8988T (cell line): ENCODE measurements around the gene FHOD3.

Experiments
- DNase-seq: peaks from one replicate; pipeline ENCODE4 v3.0.0; 2011

Gene FHOD3

DNA sequence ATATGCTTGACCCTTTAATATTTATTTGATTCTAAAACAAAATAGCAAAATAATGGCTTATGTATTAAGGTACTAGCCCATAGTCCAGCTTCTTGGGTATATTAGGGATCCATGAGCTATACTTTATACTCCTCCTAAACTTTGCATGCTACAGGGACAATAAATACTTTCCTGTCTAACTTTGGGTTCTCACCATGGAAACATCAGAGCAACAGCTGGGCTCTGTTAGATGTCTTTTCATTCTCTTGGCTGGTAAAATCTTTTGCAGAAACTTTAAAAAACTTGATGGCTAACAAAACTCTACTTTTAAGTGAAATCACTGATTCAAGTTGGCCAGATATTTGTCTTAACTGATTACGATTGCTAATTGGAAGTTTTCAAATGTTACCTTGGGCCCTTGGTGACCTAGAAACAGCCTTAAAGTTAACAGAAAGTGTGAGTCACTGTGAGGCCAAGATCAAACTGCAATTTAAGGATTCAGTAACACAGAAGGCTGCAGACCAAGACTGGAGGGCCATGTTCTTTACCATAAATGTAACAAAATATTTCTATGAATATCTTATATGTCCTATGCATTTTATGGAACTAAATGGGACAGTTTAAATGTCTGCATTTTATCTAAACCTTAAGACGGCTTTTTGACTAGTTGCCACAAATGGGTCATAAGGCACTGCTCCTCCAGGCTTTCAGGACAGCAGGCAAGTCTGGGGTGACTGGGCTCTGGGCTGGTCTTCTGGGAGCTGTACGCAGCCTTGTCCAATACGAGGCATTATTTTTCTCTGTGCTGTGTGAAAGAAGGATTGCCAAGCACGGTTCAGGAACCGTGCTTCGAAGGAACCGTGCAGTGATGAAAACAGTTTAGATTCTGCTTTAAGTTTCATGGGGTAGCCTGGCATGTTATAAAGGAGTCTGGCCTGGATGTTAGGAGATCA lies 342.8 kb downstream of the FHOD3 start:
- no peak for DNase-seq

DNA sequence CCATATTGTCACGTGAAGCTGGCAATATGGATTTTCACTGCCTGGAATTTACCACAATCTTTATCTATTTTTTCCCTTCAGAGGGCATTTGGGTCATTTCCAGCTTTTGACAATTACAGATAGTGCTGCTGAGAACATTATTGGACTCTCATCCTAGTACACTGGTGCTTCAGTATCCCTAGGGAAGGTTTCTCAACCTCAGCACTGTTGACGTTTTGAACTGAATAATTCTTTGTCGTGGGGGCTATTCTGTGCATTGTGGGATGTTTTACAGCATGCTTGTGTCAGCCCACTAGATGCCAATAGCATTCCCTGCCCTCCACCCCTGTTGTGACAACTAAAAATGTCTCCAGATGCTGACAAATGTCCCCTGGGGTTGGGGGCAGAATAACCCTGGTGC lies 345.5 kb downstream of the FHOD3 start:
- DNase-seq, result no peak

DNA sequence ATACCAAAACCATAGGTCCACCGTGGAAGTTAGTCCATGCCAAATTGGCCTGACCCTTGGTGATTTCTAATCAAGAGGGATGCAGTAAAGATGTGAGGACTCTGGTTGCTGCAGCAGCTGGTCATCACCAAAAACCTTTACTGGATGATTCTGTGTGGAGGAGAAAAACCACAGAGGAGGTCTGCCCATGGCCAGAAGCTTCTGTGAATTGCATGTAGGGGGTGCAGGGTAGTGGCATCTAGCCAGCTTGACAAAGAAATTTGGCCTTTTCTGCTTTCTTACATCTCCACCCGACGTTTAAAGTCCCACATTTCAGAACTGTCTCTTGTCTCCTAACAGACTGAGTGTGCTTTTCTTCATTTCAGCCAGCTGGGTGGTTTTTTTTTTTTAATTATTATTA lies 351.3 kb downstream of the FHOD3 start:
- no peak for DNase-seq

DNA sequence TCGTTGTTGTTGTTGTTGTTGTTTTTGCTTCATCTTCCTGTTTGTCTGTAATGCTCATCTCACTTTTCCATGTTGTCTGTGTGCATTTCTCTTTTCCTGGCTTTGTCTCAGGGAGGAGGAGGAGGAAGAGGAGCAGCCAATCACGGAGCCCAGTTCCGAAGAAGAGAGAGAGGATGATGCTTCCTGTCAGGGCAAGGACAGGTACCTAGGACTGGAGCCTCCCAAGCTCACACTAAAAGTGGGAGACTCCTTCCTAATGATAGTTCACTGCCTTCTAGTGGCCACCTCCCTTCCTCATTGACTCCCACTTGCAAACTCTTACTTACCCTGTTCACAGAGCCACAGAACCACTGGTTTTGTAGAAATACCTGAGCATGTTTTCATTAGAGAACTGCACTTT lies 351.7 kb downstream of the FHOD3 start:
- no peak for DNase-seq

DNA sequence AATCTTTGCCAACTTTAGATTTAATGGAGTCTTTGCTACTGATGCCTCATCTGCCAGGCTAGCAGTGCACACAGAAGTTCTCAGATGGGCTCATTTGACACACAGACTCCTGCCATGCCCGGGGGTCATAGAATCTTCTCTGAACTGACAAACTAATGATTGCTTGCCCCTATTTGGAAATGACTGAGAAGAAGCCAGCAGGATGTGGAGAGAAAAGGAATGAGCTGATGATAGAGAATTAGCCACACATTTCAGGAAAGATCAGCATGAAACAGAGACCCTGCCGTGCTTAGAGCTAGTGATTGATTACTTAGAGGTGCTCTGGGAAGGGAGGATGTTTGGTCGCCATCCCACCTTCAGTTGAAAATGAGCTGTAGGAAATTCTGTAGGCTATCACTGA lies 352.8 kb downstream of the FHOD3 start:
- no peak for DNase-seq

DNA sequence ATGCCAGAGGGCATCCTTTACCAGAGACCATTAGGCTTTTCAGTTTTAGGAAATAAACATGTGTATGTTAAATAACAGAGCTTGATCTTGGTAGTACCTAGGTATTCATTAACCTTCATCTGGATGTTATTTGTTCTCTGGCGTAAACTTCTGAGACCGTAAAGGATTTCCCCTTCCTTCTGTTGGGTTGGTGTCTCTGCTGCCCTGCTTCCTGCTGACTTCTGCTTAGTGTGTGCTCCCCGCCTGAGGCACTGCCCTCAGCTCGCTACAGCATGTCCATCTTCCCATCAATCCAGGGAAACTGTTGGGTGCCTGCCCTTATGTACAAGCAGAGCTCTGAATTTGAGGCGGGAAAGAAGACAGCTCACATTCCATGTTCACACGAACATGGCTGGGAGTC lies 353.4 kb downstream of the FHOD3 start:
- no peak for DNase-seq

DNA sequence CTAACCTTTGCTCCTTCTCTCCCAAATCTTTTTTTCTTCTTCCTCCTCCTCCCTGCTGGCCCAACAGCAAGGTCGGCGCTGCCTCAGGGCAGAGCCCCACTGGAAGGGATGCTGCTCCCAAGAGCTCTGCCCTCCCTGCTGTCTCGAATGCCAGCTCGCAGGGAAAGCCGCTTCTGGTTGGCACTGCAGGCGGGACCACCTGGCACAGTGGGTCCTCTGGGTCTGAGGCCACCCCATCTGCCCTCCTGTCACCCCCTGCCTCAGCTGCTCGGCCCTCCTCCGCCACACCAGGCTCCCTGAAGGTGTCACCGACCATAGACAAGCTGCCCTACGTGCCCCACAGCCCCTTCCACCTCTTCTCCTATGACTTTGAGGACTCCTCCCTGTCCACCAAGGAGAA lies 355.0 kb downstream of the FHOD3 start:
- DNase-seq, result no peak

DNA sequence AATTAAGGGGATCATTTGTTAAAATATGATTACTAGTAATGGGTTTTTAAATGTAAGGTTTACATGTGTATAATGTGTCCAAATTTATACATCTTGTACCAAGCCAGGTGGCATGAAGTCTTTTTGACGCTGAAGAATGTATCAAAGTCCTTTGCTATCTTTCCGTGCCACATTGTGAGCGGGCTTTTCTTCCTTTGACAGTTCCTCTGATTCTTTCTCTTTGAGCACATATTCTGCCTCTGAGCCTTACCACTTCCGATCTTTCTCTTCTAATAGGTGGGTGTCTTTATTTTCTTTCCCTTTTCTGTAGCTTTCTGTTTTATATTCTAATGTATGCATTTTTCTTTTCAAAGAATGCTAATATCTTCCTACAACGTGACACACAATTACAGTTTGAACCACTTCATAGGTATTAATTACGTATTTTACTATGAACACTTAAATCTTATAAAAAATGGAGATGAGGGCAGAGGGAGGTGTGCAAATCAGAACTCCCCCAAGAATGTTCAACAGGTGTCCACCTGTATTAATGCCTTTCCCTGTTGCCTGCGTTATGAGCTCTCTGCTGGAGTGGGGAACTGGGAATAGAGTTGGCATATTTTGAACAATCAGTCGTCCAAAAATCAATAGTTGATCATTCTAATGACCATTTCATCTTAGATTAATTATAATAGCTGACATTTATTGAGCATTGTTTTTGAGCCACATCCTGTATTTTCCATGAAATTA lies 355.8 kb downstream of the FHOD3 start:
- no peak for DNase-seq

DNA sequence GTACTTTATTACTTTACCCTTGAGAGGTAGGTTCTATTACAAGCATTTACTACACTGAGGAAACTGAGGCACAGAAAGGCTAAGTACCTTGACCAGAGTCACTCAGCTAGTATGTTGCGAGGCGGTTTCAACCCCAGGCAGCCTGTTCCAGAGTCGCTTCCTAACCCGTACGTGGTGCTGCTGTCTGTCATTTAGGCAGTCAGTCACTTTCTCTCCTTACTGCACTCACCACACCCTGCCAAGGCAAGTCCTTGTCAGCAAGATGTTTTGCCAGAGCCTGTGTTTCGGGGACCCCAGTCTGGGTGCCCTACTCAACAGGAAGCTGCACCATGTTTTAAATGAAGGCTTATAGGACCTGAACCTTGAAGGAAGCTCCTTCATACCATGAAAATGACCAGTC lies 356.4 kb downstream of the FHOD3 start:
- DNase-seq, result no peak

DNA sequence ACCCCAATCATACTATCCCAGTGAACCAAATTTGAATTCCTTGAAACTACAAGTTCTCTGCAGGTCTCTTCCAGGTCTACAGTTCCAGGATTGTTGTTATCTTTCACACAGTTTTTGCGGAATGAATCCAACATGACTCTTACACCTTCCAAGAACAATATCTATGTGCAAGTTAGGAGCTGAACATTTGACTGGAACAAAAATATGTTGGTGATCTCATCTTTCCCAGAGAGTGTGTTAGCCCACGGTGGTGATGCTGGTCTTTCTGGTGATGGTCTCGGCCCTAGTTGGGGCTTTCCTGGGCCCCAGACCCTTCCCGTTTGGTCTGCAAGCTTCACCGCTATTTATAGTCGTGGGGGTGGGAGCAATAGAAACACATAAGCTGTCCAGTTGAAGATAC lies 357.6 kb downstream of the FHOD3 start:
- no peak for DNase-seq

DNA sequence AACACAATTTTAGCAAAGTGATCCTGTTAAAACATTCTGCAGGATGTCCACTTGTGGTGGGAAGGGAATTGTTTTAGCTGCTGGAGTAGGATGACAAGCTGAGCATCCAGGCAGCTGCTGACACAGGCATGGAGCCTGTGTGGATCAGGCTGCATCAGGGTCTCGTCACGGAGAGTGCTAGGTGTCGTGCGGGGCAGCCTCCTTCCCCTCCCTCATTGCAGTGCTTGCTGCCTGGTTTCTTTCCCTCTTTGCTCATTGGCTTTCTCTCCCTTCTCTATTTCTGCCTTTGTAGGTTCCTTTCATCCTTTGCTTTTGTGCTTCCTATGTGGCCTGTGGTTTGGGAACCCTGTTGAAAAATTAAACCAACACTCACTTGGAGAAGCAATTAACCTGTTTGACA lies 358.4 kb downstream of the FHOD3 start:
- no peak for DNase-seq

DNA sequence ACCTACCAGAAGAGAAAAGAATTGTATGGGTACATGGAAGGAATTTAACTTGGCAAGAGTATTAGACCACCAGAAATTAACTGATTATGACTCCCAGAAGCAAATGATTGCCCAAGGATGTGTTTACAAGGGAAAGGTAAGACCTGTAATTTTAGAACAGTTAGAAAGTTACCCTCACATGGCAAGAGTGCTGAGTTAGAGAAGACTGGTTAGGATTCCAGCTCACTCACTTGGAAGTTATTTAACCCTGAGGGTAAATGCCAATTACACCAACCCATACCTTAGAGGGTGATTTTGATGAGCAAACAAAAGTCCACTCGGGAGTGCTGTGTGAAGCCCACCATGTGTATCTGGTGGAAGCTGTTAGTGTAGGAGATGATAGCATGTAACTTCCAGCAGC lies 361.1 kb downstream of the FHOD3 start:
- no peak for DNase-seq

DNA sequence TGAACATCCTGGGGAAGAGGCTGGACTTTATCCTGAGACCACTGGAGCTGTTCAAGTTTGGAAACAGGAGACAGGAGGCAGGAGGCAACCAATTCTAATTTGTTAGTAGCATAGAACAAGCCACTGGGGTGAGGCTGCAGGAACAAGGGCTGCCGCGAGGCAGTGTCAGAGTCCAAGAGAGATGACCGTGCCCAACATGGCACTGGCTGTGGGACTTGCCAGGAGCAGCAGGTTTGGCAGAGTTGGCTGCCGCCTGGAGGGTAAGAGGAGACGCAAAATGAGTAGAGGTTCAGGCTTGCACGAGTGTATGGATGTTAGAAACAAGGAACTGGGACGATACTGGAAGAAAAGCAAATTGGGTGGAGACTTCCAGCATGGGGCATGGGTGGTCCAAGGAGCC lies 362.8 kb downstream of the FHOD3 start:
- no peak for DNase-seq

DNA sequence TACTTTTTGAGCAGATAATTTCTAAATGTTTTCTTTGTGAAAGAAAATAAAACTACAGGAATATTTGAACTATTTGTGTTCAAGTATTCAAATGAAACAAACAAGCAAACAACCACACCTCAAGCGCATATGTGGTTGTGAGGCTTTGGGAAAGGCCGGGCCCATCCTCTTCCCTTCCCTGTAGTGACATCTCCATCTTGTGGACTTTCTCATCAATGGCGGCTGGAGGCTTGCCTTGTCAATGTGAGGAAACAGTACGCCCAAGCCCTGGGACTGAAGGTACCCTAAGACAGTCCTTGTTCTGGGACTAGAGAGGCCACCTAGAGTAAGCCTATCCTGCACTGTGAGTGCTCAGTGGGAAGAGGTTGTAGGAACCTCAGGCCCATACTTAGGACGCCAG lies 364.5 kb downstream of the FHOD3 start:
- DNase-seq, result no peak

DNA sequence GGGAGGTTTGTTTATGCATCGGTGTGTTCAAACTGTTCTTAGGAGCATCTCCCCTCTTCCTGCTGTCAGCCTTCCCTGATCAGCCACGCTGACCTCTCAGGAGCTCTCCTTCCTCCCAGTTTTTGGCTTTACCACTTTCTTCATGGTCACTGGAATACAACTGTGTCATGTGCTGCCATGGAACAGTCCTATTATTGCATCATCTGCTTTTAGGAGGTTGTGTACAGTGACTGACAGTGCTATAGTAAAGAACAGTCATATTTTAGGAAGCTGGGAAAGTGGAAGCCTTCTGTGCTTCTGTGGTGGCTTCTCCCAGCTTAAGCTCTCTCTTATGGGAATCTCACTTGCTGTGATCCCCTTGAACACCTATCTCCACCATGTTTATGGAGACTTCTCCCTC lies 365.8 kb downstream of the FHOD3 start:
- DNase-seq, result no peak

DNA sequence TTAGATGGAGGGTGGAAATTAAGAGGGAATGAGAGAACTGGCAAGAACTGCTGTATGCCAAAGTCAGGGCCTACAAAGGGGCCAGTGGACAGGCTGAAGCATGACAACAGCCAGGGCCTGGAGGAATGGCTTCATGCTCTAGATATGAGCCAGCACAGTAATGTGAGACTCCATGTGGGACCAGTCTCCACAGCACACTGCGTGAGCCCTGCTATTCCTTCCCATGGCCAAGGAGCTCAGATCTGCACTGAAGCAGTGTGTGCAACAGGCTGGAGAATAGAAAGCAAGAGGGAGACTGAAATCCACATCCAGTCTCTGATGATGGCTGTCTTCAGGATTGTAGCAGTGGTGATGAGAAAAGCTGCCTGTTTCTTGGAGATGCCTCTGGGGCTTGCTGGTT lies 368.4 kb downstream of the FHOD3 start:
- DNase-seq, result no peak

DNA sequence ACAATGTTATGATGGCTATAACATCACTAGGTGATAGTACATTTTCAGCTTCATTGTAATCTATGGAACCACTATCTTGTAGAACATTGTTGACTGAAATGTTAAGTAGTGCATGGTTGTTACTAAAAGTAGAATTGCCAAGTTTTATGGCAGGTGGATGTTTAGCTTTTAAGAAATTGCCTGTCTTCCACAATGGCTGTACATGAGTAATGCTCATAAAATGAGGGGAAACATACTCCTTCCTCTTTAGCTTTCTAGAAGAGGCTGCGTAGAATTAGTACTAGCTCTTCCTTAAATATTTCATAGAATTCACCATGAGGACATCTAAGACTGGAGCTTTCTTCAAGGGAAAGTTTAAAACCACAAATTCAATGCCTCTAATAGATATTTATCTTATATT lies 370.3 kb downstream of the FHOD3 start:
- no peak for DNase-seq

DNA sequence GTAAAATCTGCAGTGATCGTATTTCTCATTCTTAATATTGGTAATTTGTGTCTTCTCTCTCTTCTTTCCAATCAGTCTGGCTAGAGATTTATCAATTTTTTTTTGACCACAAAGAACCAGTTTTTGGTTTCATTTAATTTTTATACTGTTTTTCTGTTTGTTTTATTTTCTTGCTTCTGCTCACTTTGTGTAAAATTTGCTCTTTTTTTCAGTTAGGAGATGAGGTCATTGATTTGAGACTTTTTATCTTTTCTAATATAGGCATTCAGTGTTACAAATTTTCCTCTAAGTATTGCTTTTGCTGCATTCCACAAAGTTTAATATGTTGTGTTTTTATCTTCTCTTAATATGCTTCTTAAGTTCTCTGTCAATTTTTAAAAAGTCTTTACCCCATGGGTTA lies 370.8 kb downstream of the FHOD3 start:
- no peak for DNase-seq

DNA sequence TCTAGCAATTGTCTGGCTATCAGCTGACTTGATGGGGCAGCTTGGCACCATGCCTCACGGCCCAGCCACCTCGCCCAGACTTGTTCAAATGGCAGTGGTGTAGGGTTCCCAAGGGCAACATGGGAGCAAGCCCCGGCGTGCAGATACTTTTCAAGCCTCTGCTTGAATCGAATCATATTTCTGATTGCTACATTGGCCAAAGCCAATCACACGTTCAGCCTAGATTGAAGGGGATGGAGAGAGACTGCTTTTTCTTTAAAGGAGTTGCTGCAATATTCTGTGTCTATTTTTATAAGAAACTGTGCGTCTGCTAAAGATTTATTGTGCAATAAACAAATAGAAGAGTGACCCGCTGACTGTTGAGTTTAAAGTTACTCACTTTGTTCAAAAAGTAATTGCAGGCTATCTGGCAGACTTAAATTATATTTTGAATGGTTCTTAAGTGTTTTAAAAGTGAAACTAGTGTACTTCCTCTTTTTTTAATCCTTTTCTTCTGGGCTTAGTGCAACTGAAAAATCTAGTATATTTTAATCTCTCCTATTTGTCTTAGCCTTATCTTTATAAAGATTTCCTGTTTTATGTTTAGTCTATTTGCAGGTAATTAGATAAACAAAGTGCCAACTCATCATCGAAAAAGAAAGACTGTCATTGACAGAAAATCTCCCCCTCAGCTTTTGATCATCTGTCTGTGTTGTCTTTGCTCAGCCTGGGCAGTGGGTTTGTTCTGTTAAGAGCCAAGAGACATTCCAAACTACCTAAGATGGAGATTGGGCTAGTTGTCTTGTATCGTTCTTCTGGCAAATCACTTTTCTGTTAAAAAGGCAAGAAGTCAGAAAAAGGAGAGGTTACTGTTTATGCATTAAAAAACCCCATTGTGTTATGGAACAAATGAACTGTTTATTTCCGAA lies 375.2 kb downstream of the FHOD3 start:
- DNase-seq, result no peak

DNA sequence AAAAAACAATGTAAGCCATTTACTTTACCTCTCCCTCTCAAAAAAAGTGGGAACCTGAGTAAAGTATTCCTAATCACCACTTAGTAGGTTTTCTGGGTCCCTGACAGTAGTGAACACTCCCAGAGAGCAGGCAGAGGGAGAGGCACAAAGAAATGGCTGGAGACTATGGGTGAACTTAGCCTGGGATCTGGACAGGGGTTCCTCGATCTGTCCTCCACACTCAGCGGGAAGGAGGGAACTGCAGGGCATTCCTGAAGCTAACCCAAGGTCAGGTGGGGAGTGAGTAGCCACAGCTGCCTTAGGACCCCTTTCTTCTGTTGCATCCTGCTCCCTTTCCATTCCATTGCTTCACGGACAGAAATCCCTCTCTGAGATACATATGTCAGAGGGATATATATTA lies 375.9 kb downstream of the FHOD3 start:
- DNase-seq, result no peak

DNA sequence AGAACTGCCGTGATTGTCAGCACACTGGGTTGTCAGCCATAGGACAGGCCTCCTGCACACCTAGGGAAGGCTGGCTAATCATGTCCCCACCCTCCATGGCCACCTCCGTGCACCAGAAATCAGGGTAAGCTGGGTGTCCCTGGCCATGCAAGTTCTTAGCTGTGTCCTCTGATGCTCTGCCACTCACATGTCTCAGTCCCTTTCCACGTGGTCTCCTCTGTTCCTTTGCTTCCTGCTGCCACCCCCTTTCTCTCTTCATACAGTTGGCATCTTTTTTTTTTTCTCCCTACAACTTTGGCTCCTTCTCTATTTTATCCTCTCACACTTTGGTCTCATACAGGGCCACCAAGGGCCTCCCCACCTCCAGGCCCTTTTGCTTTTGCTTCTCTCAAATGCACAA lies 377.6 kb downstream of the FHOD3 start:
- no peak for DNase-seq

DNA sequence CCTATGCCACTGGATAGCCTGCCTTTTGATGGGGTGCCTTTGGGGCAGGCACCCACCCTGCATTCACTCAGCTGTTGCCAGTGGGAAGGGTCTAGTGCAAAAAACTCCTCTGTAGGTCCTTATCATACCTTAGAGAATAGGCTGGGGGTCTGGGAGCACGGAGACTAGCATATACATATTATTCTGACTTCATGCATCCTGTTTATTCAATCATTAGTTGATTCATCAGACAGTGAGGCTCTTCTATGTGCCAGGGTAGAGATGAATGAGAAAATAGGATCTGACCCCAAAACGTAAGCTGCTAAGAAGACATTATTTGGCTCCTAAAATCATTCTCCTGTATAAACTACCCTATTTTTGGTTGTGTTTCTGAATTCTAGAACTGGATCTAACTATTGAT lies 378.0 kb downstream of the FHOD3 start:
- DNase-seq, result no peak

DNA sequence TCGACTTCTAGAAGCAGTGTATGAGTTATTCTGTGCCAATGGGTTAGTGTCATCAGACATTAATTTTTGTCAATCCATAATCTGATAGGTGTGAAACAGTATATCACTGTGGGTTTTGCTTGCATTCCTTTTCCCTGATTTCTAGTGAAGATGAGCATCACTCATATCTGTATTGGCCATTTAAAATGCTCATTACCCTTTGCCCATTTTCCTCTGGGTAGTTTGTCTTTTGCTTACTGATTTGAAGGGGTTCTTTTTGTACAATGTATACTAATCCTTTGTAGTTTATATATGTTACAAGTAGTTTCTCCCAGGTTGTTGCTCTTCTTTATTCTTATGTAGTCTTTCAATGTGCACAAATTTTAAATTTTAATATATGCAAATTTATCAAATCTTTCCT lies 379.1 kb downstream of the FHOD3 start:
- DNase-seq, result no peak
